Activated naive CD8-positive, alpha-beta T cell treated with anti-CD3 and anti-CD28 coated beads, Interleukin-2, amount 50 U/mL, for 24 hours (primary cell): ENCODE results near the gene CDH23.

Source experiments
- ATAC-seq: fragments of 150-1000 bp; cut with Tn5 transposase; one replicate; pipeline ENCODE4 v1.10.0; 2021
- DNase-seq: peaks from one replicate; pipeline ENCODE4 v3.0.0; 2021
- H3K27ac Mint-ChIP-seq: one replicate; pipeline ENCODE4 v1.8.0; 2021; ENCODE audit warnings: mild to moderate bottlenecking, mixed read lengths
- H3K27me3 Mint-ChIP-seq: one replicate; pipeline ENCODE4 v1.8.0; 2021; ENCODE audit warnings: mixed read lengths
- H3K36me3 Mint-ChIP-seq: one replicate; pipeline ENCODE4 v1.8.0; 2021; ENCODE audit warnings: low read depth, mixed read lengths
- H3K4me1 Mint-ChIP-seq: one replicate; pipeline ENCODE4 v1.8.0; 2021; ENCODE audit warnings: mixed read lengths
- H3K4me3 Mint-ChIP-seq: one replicate; pipeline ENCODE4 v1.8.0; 2021; ENCODE audit warnings: mild to moderate bottlenecking, moderate library complexity, mixed read lengths
- H3K9me3 Mint-ChIP-seq: one replicate; pipeline ENCODE4 v1.8.0; 2021; ENCODE audit warnings: mixed read lengths

Gene CDH23

GRCh38 chr10:71807557-71808510 is 411.1 kb downstream of the CDH23 start:
- Mint-ChIP-seq H3K9me3 (no peaks in the 10 kb centered on the region), H3K27me3 (no peaks in the 10 kb centered on the region), H3K36me3 (no peaks in the 10 kb centered on the region), H3K4me1 (peaks cover 4% of the 10 kb centered on the region), H3K27ac (no peak overlapping the region), H3K4me3 (no peak overlapping the region)
- DNase-seq (no peak), ATAC-seq (no peak)

GRCh38 chr10:71809628-71810027 is 412.9 kb downstream of the CDH23 start:
- no peak for ATAC-seq
- no peaks in the 10 kb centered on the region for H3K9me3 Mint-ChIP-seq
- no peak for DNase-seq
- H3K27me3 Mint-ChIP-seq = no peaks in the 10 kb centered on the region
- H3K36me3 Mint-ChIP-seq = no peaks in the 10 kb centered on the region
- H3K27ac Mint-ChIP-seq = no peak overlapping the region
- H3K4me3 Mint-ChIP-seq = no peak overlapping the region
- H3K4me1 Mint-ChIP-seq = peaks cover 4% of the 10 kb centered on the region

- H3K27me3 Mint-ChIP-seq = no peaks in the 10 kb centered on the region
- no peaks in the 10 kb centered on the region for H3K9me3 Mint-ChIP-seq
- DNase-seq (no peak), ATAC-seq (no peak)
- H3K36me3 Mint-ChIP-seq = no peaks in the 10 kb centered on the region
- peaks cover 4% of the 10 kb centered on the region for H3K4me1 Mint-ChIP-seq
- no peak overlapping the region for H3K4me3 Mint-ChIP-seq
- no peak overlapping the region for H3K27ac Mint-ChIP-seq
Observed at GRCh38 chr10:71810048-71810750, 413.5 kb downstream of the CDH23 start.

- Mint-ChIP-seq H3K36me3 (peaks cover 6% of the 10 kb centered on the region), H3K4me3 (no peak overlapping the region), H3K4me1 (peaks cover 4% of the 10 kb centered on the region), H3K27ac (no peak overlapping the region), H3K27me3 (no peaks in the 10 kb centered on the region), H3K9me3 (no peaks in the 10 kb centered on the region)
- ATAC-seq (no peak), DNase-seq (no peak)
Observed at GRCh38 chr10:71811351-71811750, 414.6 kb downstream of the CDH23 start.

- DNase-seq = peak; percentile 87
- ATAC-seq = peak; percentile 92
- Mint-ChIP-seq H3K27me3 (no peaks in the 10 kb centered on the region), H3K9me3 (no peaks in the 10 kb centered on the region), H3K4me3 (no peak overlapping the region), H3K4me1 (peaks cover 4% of the 10 kb centered on the region), H3K27ac (no peak overlapping the region), H3K36me3 (peaks cover 10% of the 10 kb centered on the region)
Observed at GRCh38 chr10:71812016-71812912, 415.5 kb downstream of the CDH23 start.

- DNase-seq (no peak), ATAC-seq (no peak)
- no peaks in the 10 kb centered on the region for H3K27me3 Mint-ChIP-seq
- H3K4me3 Mint-ChIP-seq = no peak overlapping the region
- no peaks in the 10 kb centered on the region for H3K9me3 Mint-ChIP-seq
- no peak overlapping the region for H3K27ac Mint-ChIP-seq
- H3K4me1 Mint-ChIP-seq = peaks cover 4% of the 10 kb centered on the region
- H3K36me3 Mint-ChIP-seq = peaks cover 13% of the 10 kb centered on the region
Observed at GRCh38 chr10:71812913-71813590, 416.3 kb downstream of the CDH23 start.

- Mint-ChIP-seq H3K4me3 (no peak overlapping the region), H3K36me3 (peaks cover 18% of the 10 kb centered on the region), H3K27ac (no peak overlapping the region), H3K27me3 (no peaks in the 10 kb centered on the region), H3K4me1 (peaks cover 6% of the 10 kb centered on the region), H3K9me3 (no peaks in the 10 kb centered on the region)
- ATAC-seq (no peak), DNase-seq (no peak)
Observed at GRCh38 chr10:71814922-71815411, 418.2 kb downstream of the CDH23 start.

- H3K27me3 Mint-ChIP-seq = no peaks in the 10 kb centered on the region
- peaks cover 18% of the 10 kb centered on the region for H3K36me3 Mint-ChIP-seq
- DNase-seq (no peak), ATAC-seq (no peak)
- no peaks in the 10 kb centered on the region for H3K9me3 Mint-ChIP-seq
- H3K4me1 Mint-ChIP-seq = peaks cover 6% of the 10 kb centered on the region
- no peak overlapping the region for H3K4me3 Mint-ChIP-seq
- H3K27ac Mint-ChIP-seq = no peak overlapping the region
Observed at GRCh38 chr10:71815515-71816130, 418.9 kb downstream of the CDH23 start.

GRCh38 chr10:71816421-71816851 is 419.7 kb downstream of the CDH23 start:
- H3K4me1 Mint-ChIP-seq = peaks cover 7% of the 10 kb centered on the region
- ATAC-seq (no peak), DNase-seq (no peak)
- no peaks in the 10 kb centered on the region for H3K27me3 Mint-ChIP-seq
- no peak overlapping the region for H3K27ac Mint-ChIP-seq
- H3K9me3 Mint-ChIP-seq = no peaks in the 10 kb centered on the region
- peaks cover 22% of the 10 kb centered on the region for H3K36me3 Mint-ChIP-seq
- H3K4me3 Mint-ChIP-seq = no peak overlapping the region

- Mint-ChIP-seq H3K27ac (no peak overlapping the region), H3K27me3 (no peaks in the 10 kb centered on the region), H3K36me3 (peaks cover 25% of the 10 kb centered on the region)
Observed at GRCh38 chr10:71816936-71817618, 420.4 kb downstream of the CDH23 start.

GRCh38 chr10:71817831-71818655 is 421.3 kb downstream of the CDH23 start:
- peaks cover 25% of the 10 kb centered on the region for H3K36me3 Mint-ChIP-seq
- H3K9me3 Mint-ChIP-seq = no peaks in the 10 kb centered on the region
- no peak overlapping the region for H3K4me3 Mint-ChIP-seq

More at GRCh38 chr10:71816936-71817618, 420.4 kb downstream of the CDH23 start:
- Mint-ChIP-seq H3K4me3 (no peak overlapping the region), H3K9me3 (no peaks in the 10 kb centered on the region), H3K4me1 (peaks cover 12% of the 10 kb centered on the region)
- ATAC-seq (no peak), DNase-seq (no peak)

GRCh38 chr10:71818674-71819260 is 422.0 kb downstream of the CDH23 start:
- ATAC-seq (no peak), DNase-seq (no peak)
- H3K4me1 Mint-ChIP-seq = peaks cover 15% of the 10 kb centered on the region
- no peak overlapping the region for H3K27ac Mint-ChIP-seq
- H3K4me3 Mint-ChIP-seq = no peak overlapping the region
- H3K27me3 Mint-ChIP-seq = no peaks in the 10 kb centered on the region
- no peaks in the 10 kb centered on the region for H3K9me3 Mint-ChIP-seq
- peaks cover 28% of the 10 kb centered on the region for H3K36me3 Mint-ChIP-seq

More at GRCh38 chr10:71817831-71818655, 421.3 kb downstream of the CDH23 start:
- Mint-ChIP-seq H3K27me3 (no peaks in the 10 kb centered on the region), H3K27ac (no peak overlapping the region), H3K4me1 (peaks cover 15% of the 10 kb centered on the region)
- DNase-seq = no peak
- ATAC-seq = no peak
